HG03135 (cell line): ENCODE results near the gene ASS1.

Experiments used
- ATAC-seq: cut with Tn5 transposase; IDR thresholded peaks from one replicate; pipeline ENCODE4 v1.9.1; 2021; ENCODE audit warnings: mild to moderate bottlenecking, moderate library complexity; ENCODE audit not compliant: unreplicated experiment

The ASS1 gene

DNA sequence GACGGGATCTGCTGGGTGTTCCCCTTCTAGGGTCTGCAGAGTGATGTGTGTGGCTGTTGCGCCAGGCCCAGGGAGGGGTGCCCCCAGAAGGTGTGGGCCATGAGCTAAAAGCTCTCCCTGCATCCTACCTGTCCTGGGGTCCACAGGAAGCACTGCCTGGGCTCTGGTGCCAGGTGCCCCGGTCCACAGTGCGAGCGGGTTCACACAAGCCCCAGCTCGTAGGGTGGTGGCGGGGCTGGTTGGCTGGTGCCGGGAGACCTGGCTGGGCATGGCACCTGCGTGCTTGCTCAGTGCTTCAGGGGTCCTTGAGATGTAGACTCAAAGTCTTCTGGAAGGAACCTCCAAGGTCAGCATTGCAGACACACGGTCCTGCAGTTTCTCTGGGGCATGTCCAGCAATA is 25.5 kb downstream of the ASS1 start:
- ATAC-seq = no peak

DNA sequence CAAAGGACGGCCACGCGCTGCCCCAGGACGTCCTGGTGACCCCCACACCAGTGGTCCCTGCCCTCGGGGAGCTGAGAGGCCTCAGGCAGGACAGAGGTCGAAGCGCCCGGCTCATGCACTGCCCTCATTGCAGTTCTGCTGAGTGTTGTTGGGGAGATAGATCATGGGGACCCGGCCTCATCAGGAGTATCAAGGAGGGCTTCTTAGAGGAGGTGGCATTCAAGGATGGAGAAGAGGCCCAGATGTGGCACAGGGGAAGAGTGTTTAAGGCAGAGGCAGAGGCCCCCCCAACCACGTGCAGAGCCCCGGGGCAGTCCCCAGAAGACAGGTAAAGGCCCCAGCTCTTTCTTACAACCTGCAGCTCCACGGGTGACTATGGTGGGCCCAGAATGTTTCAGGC is 26.2 kb downstream of the ASS1 start:
- ATAC-seq = no peak

- ATAC-seq = no peak
These were observed 26.8 kb downstream of the ASS1 start for GRCh38 chr9:130471411-130472183.

DNA sequence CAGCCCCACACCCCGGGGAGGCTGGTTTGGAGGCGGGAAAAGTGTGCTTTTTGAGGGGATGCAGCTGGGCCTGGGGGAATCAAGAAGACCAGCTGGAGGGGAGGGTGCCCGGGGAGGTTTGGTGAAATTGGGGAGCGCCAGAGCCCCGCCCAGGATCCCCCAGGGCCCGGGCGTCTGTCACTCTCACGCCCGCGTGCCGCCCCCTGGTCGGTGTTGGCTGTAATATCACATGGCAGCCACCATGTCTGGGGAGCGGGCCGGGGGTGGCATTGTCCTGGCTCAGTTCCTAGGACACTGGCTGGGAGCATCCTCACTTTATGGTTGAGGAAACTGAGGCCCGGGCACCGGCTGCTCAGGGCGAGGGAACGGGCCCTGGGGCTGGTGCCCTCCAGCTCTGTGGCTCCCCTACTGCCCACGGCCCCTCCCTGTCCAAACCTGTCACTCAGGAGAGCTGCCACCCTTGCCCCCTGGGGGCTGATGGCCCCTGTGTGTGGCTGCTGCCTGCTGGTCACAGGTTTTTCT is 27.5 kb downstream of the ASS1 start:
- no peak for ATAC-seq

- ATAC-seq = no peak
These were observed 28.2 kb downstream of the ASS1 start for GRCh38 chr9:130473009-130473408.

DNA sequence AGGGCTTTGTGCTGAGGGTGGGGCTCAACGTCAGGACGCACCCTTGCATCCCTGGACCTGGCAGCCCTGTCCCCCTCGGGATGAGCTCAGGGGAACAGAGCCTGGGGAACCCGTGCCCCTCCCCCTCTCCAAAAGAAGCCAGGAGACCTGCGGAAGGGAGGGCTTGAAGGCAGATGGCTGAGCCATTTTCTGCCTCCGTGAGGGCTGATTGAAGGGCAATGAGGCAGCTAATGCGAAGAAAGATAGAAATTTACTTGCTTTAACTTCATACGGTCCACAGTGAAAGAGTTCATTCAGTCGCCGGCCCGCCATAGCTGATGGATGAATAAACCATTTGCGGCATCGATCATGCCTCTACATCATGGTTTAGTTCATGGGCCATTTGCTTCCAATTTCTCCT is 28.8 kb downstream of the ASS1 start:
- no peak for ATAC-seq

GRCh38 chr9:130474106-130474505 is 29.3 kb downstream of the ASS1 start:
- no peak for ATAC-seq

DNA sequence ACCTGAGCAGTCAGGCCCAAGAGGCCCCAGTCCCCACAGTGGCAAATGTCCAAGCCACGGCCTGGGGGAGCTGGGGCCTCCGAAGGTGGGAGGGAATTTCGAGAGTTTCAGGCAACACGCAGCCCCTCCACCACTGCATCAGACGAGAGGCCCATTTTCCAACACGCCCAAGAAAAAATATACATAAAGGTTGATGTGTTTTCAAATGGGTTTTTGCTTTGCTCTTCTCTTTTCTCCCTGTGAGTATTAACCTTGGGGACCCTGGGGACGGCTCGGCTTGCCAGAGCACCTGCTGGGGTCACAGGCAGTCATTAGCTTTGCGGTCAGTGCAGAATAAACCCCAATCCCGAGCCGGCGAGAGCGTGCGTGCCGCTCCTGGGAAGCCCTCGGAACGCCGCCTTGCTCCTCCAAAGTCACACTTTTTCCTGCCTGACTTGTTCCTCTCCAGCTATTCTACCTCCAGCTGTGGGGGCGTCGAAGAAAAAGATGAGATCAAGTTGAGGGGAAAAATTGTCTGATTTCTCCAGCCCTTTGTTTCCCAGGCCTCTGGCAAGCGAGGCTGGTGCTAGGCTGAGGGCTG is 31.5 kb downstream of the ASS1 start:
- ATAC-seq = no peak

- no peak for ATAC-seq
These were observed 32.8 kb downstream of the ASS1 start for GRCh38 chr9:130477564-130477963.

DNA sequence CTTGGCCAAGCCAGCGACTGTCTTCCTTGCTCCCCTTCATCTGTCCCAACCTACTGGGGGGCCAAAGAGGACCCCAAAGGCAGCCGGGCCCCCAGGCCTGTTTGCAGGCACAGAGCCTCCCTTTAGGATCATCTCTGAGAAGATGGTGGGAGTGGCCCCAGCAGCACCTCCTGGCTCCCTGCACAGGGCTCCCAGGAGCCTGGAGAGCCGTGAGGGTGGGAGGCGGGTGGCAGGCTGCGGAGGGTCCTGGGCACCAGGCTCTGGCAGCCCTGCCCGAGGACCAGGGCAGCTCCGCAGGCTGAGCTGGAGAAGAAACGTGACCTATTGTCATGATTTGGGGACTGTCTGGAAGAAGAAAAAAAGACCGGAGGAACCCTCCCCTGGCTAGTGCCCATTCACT is 33.4 kb downstream of the ASS1 start:
- no peak for ATAC-seq

DNA sequence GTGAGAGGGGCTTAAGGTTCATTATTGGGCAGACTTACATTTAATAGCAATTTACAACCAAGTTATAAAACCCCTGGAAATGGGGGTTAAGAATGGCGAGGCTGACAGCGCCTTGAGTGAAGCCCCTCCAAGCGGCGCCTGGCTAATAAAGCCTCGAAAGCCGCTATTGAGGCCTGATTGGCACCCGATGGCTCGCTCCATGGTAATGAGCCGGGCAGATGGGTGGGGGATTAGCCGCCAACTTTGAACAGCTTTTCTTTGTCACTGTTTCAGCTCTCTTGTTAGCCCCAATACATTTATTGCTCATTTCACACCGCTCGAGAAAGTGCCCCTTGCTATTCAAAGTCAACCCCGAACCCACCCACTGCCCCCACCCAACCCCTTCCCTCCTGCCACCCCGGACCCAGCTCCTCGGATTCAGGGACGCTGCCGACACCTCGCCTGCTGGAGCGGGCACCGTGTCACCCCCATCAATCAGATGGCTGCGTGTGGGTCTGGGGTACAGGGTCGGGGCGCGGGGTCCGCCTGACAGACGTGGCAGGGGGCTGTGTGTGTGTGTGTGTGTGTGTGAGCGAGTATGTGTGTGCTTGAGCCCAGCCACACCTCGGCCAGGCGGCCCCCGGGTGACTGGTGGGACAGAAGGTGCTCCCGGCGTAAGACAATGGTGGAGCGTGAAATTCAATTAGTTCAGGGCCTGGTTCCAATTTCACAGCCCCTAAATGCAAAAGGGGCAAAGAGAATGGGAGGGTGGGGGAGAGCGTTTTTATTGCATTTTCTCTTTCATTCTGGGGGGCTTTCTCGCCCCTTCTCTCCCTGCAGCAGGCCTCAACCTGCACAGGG is 34.2 kb downstream of the ASS1 start:
- ATAC-seq = no peak

- no peak for ATAC-seq
These were observed 34.8 kb downstream of the ASS1 start for GRCh38 chr9:130479587-130479986.

GRCh38 chr9:130480673-130481072 is 35.9 kb downstream of the ASS1 start:
- ATAC-seq = no peak

GRCh38 chr9:130482463-130482862 is 37.7 kb downstream of the ASS1 start:
- ATAC-seq = no peak

DNA sequence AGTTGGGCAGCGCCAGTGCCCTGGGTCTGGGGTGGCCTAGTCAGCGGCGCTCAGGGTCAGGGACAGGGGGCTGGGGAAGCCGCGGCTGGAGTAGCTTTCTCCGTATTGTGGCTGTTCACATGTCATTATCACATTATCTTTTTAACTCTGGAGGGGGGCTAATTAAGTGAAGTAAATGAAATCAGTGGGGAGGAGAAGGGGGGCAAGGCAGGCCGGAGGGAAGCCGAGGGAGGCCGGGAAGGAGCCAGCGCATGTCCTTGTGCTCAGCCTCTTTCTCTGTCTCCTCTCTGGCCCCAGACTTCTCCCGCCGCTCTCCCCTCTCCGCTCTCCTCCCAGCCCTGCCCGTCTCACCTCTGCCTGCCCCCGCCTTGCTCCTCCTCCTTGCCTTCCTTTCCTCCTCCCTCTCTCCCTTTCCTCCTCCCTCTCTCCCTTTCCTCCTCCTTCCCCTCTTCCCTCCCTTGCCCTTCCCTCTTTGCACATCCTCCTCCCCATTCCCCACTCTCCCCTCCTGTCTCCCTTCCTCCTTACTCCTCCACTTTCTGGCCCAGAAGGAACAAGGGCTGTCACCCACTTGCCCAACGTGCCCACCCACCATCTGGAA is 38.7 kb downstream of the ASS1 start:
- ATAC-seq = no peak

GRCh38 chr9:130484362-130485072 is 39.8 kb downstream of the ASS1 start:
- ATAC-seq = no peak

DNA sequence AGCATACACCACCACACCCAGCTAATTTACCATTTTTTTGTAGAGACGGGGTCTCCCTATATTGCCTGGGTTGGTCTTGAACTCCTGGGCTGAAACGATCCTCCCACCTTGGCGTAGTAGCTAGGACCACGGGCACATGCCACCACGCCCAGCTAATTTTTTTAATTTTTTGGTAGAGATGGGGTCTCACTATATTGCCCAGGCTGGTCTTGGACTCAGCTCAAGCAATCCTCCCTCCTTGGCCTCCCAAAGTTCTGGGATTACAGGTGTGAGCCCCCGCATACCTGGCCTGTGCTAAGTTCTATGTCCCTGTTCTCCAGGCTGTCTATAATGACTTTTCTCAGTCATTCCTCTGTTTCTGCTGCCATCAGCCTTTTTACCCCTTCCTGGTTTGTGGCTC is 41.3 kb downstream of the ASS1 start:
- ATAC-seq = no peak

DNA sequence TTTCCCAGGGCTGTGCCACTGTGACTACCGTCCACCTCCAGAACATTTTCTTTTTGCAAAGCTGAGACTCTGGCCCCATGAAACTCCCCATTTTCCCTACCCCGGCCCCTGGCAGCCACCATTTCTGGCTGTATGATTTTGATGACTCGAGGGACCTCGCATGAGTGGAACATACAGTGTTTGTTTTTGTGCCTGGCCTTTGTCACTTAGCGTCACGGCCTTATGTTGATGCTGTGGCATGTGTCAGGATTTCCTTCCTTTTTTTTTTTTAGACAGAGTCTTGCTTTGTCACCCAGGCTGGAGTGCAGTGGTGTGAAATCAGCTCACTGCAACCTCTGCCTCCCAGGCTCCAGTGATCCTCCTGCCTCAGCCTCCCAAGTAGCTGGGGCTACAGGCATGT is 42.7 kb downstream of the ASS1 start:
- no peak for ATAC-seq

GRCh38 chr9:130488621-130489330 is 44.0 kb downstream of the ASS1 start:
- ATAC-seq = no peak

DNA sequence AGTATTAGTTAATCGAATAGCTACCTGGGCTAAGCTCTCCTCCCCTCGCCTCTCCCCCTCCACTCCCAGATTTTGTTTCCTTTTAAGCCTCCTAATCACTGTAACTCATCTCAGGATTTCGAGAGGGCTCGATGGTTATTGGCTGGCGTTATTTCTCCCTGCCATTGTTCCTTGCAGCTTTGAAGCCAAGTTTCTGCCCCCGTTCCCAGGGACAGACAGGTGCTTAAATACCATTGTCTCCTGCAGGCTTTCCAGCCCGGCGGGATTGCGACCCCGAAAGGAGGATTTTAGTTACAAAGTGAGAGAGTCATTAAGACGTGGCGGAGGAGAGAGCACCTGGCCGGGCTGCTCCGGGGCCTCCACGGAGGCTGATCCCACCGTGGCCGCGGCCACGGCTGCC is 46.2 kb downstream of the ASS1 start:
- no peak for ATAC-seq
